ENCODE data around the gene ROR2. TPM values are rescaled to one million over a fixed set of nuclear protein-coding genes. Genes with fewer than 3 reads are reported as not detected.

The ROR2 gene
- total RNA-seq, 1 experiment from 2014 or later: 2.7 TPM

- Histone ChIP-seq H3K27ac (ENCODE audit: insufficient read length, low read depth, low read length) (no peak overlapping the region), H3K4me1 (ENCODE audit: insufficient read depth, low read length) (peaks cover 4% of the 10 kb centered on the region; the same call in 1 of the 2 replicates)
Measured at GRCh38 chr9:91818225-91818585, 131.8 kb downstream of the ROR2 start.

More at GRCh38 chr9:91818225-91818585, 131.8 kb downstream of the ROR2 start:
- Histone ChIP-seq H2BK120ac (ENCODE audit: low read depth, low read length, poor library complexity, severe bottlenecking) (no peak overlapping the region), H3K23ac (ENCODE audit: insufficient read length, low read depth, low read length) (no peak overlapping the region), H3T11ph (ENCODE audit: low read length) (no peak overlapping the region), H2BK5ac (ENCODE audit: insufficient read length, low read length) (no peak overlapping the region), H2AK5ac (ENCODE audit: insufficient read length, low read length) (no peak overlapping the region), H3K56ac (ENCODE audit: insufficient read length, low read depth, low read length) (no peak overlapping the region), H4K20me1 (ENCODE audit: control insufficient read depth, insufficient read depth, insufficient read length) (no peaks in the 10 kb centered on the region), H3K9me3 (ENCODE audit: control insufficient read depth, low read depth, low read length) (no peaks in the 10 kb centered on the region), H3K18ac (ENCODE audit: insufficient read length, low read depth, low read length) (no peak overlapping the region), H4K91ac (ENCODE audit: insufficient read length, low read depth, low read length) (no peak overlapping the region), H2BK12ac (ENCODE audit: insufficient read length, low read depth, low read length) (no peak overlapping the region), H3K4ac (ENCODE audit: low read depth, low read length) (no peak overlapping the region), H3K9ac (ENCODE audit: extremely low read depth, insufficient read length, low read length) (no peak overlapping the region), H3K79me2 (ENCODE audit: insufficient read depth, low read length) (no peaks in the 10 kb centered on the region), H2BK15ac (ENCODE audit: low read depth, low read length) (no peak overlapping the region), H2BK20ac (ENCODE audit: low read depth, low read length, poor library complexity, severe bottlenecking) (no peak overlapping the region), H3K14ac (ENCODE audit: insufficient read depth, low read length) (no peak overlapping the region; the same call in 1 of the 2 replicates), H4K5ac (ENCODE audit: insufficient read length, low read depth, low read length) (no peak overlapping the region), H4K8ac (replicated peaks; ENCODE audit: insufficient read length, low read depth, low read length) (no peak overlapping the region), H2AFZ (ENCODE audit: low read length) (no peak overlapping the region), H3K27me3 (ENCODE audit: insufficient read depth, low read length) (no peaks in the 10 kb centered on the region), H3K4me2 (ENCODE audit: insufficient read depth, insufficient read length, low read length) (no peak overlapping the region), H3K79me1 (ENCODE audit: insufficient read depth, low read depth, low read length, poor library complexity, severe bottlenecking) (no peaks in the 10 kb centered on the region), H3K23me2 (ENCODE audit: insufficient read length, low read depth, low read length, poor library complexity, severe bottlenecking) (no peaks in the 10 kb centered on the region)
- Mint-ChIP-seq H3K4me1 (peaks cover 7 to 12% of the 10 kb centered on the region in 2 experiments), H3K9me3 (peaks cover 7 to 8% of the 10 kb centered on the region in 2 experiments; a peak in 4 of 5 replicates), H3K27ac (no peak overlapping the region), H3K27me3 (ENCODE audit: low read depth) (no peaks in the 10 kb centered on the region; the same call in 1 of the 2 replicates), H3K4me3 (no peak overlapping the region), H3K36me3 (ENCODE audit: insufficient read depth in 1 of 3, low read depth in 3 of 3) (peaks cover 0 to 7% (median 0%) of the 10 kb centered on the region in 3 experiments; a peak in 2 of 7 replicates)
- DNase-seq: no peak
- no peak for TF ChIP-seq CTCF (conservative IDR thresholded peaks at IDR 0.05)
- no CpG with 5 or more reads among the region's 3 CpGs for WGBS (ENCODE audit: extremely low coverage, insufficient read length, low lambda C conversion rate)
